Cardiac fibroblast (primary cell): ENCODE results near the gene BECN2.

Source experiments
- DNase-seq, 2 donors: peaks; one replicate each; pipeline versions ENCODE4 v3.0.0 to v3.0.0-alpha.2; 2010; ENCODE audit warnings: low read depth in 2 of 2
- H3K4me3 ChIP-seq, 2 donors: replicated peaks in 1 of 2; 1 replicate in 1 of 2; 2 replicates in 1 of 2; pipeline ENCODE4 v1.5.1; 2011; ENCODE audit warnings: low read depth in 2 of 2, low read length in 2 of 2, mild to moderate bottlenecking in 2 of 2, moderate library complexity in 1 of 2
- TF ChIP-seq, protein P1 (sequence below): IDR thresholded peaks from one replicate; pipeline ENCODE4 v1.5.1; 2011; ENCODE audit warnings: low read depth, mild to moderate bottlenecking, low read length, inconsistent platforms

Gene BECN2

GRCh38 chr1:241992734-241993133 lies 35.2 kb downstream of the BECN2 start:
- H3K4me3 ChIP-seq = no peak overlapping the region
- DNase-seq = peak in 1 of 2 donors; percentile 12
- TF ChIP-seq, protein P1, sequence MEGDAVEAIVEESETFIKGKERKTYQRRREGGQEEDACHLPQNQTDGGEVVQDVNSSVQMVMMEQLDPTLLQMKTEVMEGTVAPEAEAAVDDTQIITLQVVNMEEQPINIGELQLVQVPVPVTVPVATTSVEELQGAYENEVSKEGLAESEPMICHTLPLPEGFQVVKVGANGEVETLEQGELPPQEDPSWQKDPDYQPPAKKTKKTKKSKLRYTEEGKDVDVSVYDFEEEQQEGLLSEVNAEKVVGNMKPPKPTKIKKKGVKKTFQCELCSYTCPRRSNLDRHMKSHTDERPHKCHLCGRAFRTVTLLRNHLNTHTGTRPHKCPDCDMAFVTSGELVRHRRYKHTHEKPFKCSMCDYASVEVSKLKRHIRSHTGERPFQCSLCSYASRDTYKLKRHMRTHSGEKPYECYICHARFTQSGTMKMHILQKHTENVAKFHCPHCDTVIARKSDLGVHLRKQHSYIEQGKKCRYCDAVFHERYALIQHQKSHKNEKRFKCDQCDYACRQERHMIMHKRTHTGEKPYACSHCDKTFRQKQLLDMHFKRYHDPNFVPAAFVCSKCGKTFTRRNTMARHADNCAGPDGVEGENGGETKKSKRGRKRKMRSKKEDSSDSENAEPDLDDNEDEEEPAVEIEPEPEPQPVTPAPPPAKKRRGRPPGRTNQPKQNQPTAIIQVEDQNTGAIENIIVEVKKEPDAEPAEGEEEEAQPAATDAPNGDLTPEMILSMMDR = no peak

DNA sequence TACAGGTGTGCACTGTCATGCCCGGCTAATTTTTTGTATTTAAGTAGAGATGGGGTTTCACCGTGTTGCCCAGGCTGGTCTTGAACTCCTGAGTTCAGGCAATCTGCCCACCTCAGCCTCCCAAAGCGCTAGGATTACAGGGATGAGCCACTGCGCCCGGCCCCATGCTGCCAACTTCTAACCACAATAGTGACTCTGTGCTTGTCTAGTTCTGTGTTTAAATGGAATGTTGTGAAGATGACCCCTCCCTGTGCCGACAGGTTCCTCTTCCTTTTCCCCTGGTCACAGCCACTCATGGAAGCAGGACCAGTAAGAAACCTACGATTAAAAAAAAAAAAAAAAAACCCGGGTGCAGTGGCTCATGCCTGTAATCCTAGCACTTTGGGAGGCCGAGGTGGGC lies 36.6 kb downstream of the BECN2 start:
- no peak overlapping the region for H3K4me3 ChIP-seq
- TF ChIP-seq, protein P1 = no peak
- DNase-seq = no peak

GRCh38 chr1:241997401-241997998 lies 39.9 kb downstream of the BECN2 start:
- H3K4me3 ChIP-seq = no peak overlapping the region
- no peak for DNase-seq
- TF ChIP-seq, protein P1 = no peak

DNA sequence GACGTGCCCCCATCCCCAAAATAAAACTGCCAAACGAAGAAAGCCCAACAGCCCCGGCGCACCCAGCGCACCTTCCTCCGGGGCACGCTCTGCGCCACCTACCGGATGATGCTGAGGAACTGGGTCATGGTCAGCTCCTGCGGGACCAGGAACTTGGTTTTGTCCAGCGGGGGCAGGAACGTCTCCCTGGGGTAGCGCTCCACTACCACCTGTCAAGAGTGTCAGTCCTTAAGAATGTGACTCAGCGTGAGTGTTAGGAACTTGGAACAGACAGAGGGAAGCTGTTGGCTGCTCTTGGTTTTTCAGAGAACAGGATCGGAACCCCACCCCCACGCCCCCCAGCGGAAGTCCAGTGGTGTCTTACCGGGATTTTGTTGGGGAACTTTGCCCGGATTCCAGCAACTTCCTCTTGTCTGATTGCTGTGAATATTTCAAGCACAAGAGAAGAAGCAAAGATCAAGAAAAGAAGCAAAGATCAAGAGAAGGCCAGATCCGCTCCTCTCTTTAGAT lies 40.9 kb downstream of the BECN2 start:
- H3K4me3 ChIP-seq = peak overlapping the region; percentile 32
- peak; percentile 84 for DNase-seq
- TF ChIP-seq, protein P1 = peak; percentile 60

GRCh38 chr1:241999026-241999425 lies 41.5 kb downstream of the BECN2 start, which contains the start of gene MAP1LC3C:
Gene MAP1LC3C (minus strand): TSS chr1:241999098. CDS start chr1:241999008, 90 bp downstream.
- peak in 1 of 2 donors; percentile 9 for DNase-seq
- peak within 1 kb of the TSS; percentile 32 for H3K4me3 ChIP-seq
- TF ChIP-seq, protein P1 = no peak

GRCh38 chr1:242000434-242000833 lies 42.9 kb downstream of the BECN2 start:
- DNase-seq = no peak
- H3K4me3 ChIP-seq = no peak overlapping the region

More at GRCh38 chr1:242000434-242000833, 42.9 kb downstream of the BECN2 start:
- TF ChIP-seq, protein P1 = no peak
